Measurements from ENCODE around the gene SORCS3. TPM values are rescaled to one million over a fixed set of nuclear protein-coding genes. Genes with fewer than 3 reads are reported as not detected.

Gene SORCS3
- total RNA-seq, 2 donors from 2014 or later = not detected

- no peak overlapping the region for H3K4me3 ChIP-seq
- H3K36me3 ChIP-seq (replicated peaks in 1 of 2; ENCODE audit: insufficient read depth in 1 of 2, low read depth in 2 of 2) = no peaks in the 10 kb centered on the region
- no peaks in the 10 kb centered on the region for H3K27me3 ChIP-seq
- H3K27ac ChIP-seq = no peak overlapping the region
- H3K4me1 ChIP-seq = no peaks in the 10 kb centered on the region
- H3K9me3 ChIP-seq = no peaks in the 10 kb centered on the region
- WGBS, 2 donors = 78 to 82% methylated on average over 5 of the region's 5 CpGs
- no peak for DNase-seq
- TF ChIP-seq POLR2A (IDR thresholded peaks at IDR 0.05) = no peak
- TF ChIP-seq, protein P1, sequence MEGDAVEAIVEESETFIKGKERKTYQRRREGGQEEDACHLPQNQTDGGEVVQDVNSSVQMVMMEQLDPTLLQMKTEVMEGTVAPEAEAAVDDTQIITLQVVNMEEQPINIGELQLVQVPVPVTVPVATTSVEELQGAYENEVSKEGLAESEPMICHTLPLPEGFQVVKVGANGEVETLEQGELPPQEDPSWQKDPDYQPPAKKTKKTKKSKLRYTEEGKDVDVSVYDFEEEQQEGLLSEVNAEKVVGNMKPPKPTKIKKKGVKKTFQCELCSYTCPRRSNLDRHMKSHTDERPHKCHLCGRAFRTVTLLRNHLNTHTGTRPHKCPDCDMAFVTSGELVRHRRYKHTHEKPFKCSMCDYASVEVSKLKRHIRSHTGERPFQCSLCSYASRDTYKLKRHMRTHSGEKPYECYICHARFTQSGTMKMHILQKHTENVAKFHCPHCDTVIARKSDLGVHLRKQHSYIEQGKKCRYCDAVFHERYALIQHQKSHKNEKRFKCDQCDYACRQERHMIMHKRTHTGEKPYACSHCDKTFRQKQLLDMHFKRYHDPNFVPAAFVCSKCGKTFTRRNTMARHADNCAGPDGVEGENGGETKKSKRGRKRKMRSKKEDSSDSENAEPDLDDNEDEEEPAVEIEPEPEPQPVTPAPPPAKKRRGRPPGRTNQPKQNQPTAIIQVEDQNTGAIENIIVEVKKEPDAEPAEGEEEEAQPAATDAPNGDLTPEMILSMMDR (IDR thresholded peaks at IDR 0.05) = no peak
- intact Hi-C loops (cut with DNase I) = no loop called here
- ATAC-seq = no peak
Measured at GRCh38 chr10:105071980-105072379, 430.9 kb downstream of the SORCS3 start.

GRCh38 chr10:105073999-105074398, 432.9 kb downstream of the SORCS3 start:
- Histone ChIP-seq H3K27me3 (no peaks in the 10 kb centered on the region), H3K9me3 (no peaks in the 10 kb centered on the region), H3K4me1 (no peaks in the 10 kb centered on the region), H3K4me3 (no peak overlapping the region), H3K27ac (no peak overlapping the region), H3K36me3 (replicated peaks in 1 of 2; ENCODE audit: insufficient read depth in 1 of 2, low read depth in 2 of 2) (no peaks in the 10 kb centered on the region)
- intact Hi-C loops (cut with DNase I) = no loop called here
- no peak for TF ChIP-seq POLR2A (IDR thresholded peaks at IDR 0.05)
- TF ChIP-seq, protein P1 (IDR thresholded peaks at IDR 0.05) = no peak
- ATAC-seq (no peak), DNase-seq (no peak)
- WGBS, 2 donors = 62 to 69% methylated on average over 4 of the region's 4 CpGs

GRCh38 chr10:105075031-105075430, 433.9 kb downstream of the SORCS3 start:
- no peak for TF ChIP-seq POLR2A (IDR thresholded peaks at IDR 0.05)
- TF ChIP-seq, protein P1 (IDR thresholded peaks at IDR 0.05) = no peak
- H3K9me3 ChIP-seq = no peaks in the 10 kb centered on the region
- no peak overlapping the region for H3K27ac ChIP-seq
- no peaks in the 10 kb centered on the region for H3K36me3 ChIP-seq (replicated peaks in 1 of 2; ENCODE audit: insufficient read depth in 1 of 2, low read depth in 2 of 2)
- H3K27me3 ChIP-seq = no peaks in the 10 kb centered on the region
- DNase-seq (no peak), ATAC-seq (no peak)
- intact Hi-C loops (cut with DNase I) = no loop called here
- WGBS, 2 donors = 58 to 70% methylated on average over 1 of the region's 1 CpG
- no peak overlapping the region for H3K4me3 ChIP-seq
- H3K4me1 ChIP-seq = no peaks in the 10 kb centered on the region

DNA sequence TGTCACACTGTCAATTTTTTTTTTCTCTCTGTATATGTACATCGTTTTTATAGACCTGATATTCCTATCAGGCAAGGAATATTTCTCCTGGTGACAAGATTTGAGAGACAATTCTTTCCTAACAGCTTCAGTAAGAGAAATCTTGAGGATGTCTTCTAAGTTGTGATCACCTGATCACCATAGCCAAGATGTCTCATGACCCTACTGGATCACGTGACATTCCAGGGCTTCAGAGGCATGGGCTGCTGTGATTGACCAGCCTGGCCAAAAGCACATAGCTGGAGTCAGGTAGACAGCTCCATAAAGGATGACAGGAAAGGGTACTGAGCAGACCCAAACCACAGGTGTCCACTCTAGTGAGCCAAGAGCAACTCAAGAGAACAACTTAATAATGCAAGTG, 444.9 kb downstream of the SORCS3 start:
- H3K27ac ChIP-seq = no peak overlapping the region
- no peak for TF ChIP-seq POLR2A (IDR thresholded peaks at IDR 0.05)
- TF ChIP-seq, protein P1 (IDR thresholded peaks at IDR 0.05) = no peak
- intact Hi-C loops (cut with DNase I) = no loop called here
- DNase-seq (no peak), ATAC-seq (no peak)
- no peaks in the 10 kb centered on the region for H3K4me1 ChIP-seq
- H3K36me3 ChIP-seq (replicated peaks in 1 of 2; ENCODE audit: insufficient read depth in 1 of 2, low read depth in 2 of 2) = no peaks in the 10 kb centered on the region
- H3K4me3 ChIP-seq = no peak overlapping the region
- H3K27me3 ChIP-seq = no peaks in the 10 kb centered on the region
- H3K9me3 ChIP-seq = no peaks in the 10 kb centered on the region
- WGBS, 2 donors = 51 to 59% methylated on average over 2 of the region's 2 CpGs

GRCh38 chr10:105094048-105094447, 453.0 kb downstream of the SORCS3 start:
- Histone ChIP-seq H3K36me3 (replicated peaks in 1 of 2; ENCODE audit: insufficient read depth in 1 of 2, low read depth in 2 of 2) (no peaks in the 10 kb centered on the region), H3K4me1 (no peaks in the 10 kb centered on the region), H3K9me3 (no peaks in the 10 kb centered on the region), H3K27ac (no peak overlapping the region), H3K27me3 (no peaks in the 10 kb centered on the region), H3K4me3 (no peak overlapping the region)
- TF ChIP-seq POLR2A (IDR thresholded peaks at IDR 0.05) = no peak
- no peak for DNase-seq
- WGBS, 2 donors = 75 to 86% methylated on average over 1 of the region's 1 CpG
- ATAC-seq = no peak
- intact Hi-C loops (cut with DNase I) = no loop called here

All from body of pancreas (tissue), 4 donors.